GM19324 (cell line): ENCODE measurements around the gene BAIAP2L2.
"Not testable (repeated sequence)": the region's sequence is repeated elsewhere in the genome, so short reads cannot be mapped to it uniquely, and the experiment has no call there.

ENCODE experiments used
- ATAC-seq: cut with Tn5 transposase; IDR thresholded peaks from one replicate; pipeline ENCODE4 v1.9.1; 2021; ENCODE audit warnings: mild to moderate bottlenecking, moderate library complexity; ENCODE audit not compliant: unreplicated experiment, low FRiP score

The BAIAP2L2 gene

DNA sequence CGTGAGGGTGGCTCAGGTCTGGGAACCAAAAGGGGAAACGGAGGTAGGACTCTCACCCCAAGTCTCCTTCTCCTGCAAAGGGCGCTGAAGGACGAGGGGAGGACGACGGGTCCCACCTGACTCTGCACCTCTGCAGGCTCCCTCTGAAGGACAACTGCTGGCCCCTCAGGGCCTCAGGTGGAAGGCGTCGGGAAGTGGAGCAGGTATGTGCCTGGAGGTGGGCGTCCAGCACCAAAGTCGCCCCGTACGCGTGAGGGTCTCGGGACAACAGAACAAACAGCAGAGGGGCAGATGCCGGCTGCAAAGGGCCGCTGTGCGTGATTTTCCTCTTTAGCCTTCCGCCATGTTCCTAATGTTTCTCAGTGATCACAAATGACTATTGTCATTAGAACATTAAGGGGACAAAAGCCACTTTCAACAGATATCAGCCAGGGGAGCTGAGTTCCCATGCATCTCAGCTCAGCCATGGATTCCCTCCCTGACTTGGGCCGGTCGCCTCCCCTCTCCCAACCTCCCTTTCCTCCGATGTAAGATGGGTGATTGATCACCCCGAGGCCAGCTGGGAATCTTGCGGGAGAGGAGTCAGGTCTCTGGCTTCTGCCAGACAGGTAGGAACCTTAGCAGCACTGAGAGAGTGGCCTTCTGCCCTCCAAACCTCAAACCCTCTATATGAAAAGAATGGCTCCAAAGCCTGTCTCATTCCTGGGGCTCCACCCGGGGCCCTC, 27.3 kb downstream of the BAIAP2L2 start:
- ATAC-seq: no peak

DNA sequence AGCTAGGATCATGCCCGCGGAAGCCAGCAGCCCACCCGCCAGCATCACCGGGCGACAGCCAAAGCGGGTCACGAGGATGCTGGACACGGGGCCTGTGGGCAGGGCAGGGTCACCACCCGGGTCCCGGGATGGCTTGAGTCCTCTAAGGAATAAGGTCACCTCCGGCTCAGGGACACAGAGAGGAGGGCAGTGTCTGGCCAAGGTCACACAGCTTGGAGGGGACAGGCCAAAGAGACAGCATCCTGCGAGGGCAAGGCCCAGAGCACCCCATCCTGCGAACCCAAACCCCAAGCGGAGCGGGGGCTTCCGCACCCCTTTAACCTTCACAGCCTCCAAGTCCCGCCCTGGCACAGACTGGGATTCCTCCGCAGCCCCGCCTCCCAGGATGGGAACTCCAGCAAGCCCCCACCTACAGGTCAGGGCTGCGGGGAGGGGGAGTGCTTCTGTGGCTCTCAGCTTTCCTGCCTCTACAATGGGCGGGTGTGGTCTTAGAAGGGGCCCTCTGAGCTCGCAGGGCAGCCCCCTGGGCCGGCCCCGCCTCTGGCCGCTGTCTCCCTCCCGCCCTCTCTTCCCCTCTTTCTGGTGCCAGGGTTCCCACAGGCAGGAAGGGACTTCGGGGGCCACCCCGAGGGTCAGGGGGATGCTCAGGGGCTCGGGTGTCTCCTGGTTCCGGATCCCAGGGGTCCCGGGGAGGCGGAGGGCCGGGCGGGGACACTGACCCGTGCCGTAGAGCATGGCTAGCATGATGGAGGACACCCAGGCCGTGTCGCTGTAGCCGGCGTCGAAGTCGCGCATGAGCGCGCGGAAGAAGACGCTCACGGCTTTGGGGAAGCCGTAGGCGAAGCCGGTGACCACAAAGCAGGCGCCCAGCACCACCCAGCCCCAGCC, 28.3 kb downstream of the BAIAP2L2 start:
- ATAC-seq: no peak

DNA sequence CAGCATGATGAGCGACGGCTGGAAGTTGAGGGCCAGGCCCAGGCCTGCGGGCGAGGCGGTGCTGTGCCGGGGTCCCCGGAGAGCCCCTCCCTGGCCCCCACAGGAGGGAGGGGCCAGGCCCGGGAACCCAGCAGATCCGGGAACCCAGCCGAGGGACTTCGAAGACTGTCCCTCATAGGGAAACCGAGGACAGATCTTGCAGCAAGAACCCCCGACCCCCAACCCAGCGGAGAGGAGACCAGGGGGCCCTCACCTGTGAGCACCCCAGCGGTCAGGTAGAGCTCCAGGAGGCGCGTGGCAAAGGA, 28.9 kb downstream of the BAIAP2L2 start:
- no peak for ATAC-seq

DNA sequence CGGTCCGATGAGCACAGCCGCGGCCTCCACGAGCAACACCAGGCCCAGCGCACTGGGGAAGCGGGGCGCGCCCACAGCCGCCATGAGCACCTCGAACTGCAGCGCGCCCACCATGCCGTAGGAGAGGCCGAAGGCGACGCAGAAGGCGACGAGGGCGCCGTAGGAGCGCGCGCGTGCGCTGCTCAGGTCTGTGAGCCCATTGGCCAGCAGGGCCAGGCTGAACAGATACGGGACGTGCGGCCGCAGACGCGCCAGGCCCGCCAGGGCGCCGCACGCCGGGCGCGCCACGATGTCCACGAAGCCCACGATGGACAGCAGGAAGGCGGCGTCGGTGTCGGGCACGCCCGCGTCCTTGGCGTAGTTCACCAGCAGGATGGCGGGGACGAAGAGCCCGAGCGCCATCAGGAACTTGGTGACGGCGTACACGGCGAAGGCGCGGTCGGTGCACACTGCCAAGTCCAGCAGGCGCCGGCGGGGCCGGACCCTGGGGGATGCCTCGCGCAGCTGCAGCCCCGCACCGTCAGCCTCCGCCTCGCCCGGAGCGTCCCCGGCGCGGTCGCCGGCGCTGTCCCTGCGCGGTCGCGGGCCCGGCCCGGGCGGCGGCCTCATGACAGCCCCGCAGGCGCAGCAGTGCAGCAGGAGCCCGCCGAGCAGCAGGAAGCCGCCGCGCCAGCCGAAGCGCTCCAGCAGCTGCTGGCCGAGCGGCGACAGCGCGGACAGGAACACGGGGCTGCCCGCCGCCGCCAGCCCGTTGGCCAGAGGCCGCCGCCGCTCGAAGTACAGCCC, 29.4 kb downstream of the BAIAP2L2 start:
- no peak for ATAC-seq

GRCh38 chr22:38080474-38080849, 30.0 kb downstream of the BAIAP2L2 start:
- no peak for ATAC-seq

DNA sequence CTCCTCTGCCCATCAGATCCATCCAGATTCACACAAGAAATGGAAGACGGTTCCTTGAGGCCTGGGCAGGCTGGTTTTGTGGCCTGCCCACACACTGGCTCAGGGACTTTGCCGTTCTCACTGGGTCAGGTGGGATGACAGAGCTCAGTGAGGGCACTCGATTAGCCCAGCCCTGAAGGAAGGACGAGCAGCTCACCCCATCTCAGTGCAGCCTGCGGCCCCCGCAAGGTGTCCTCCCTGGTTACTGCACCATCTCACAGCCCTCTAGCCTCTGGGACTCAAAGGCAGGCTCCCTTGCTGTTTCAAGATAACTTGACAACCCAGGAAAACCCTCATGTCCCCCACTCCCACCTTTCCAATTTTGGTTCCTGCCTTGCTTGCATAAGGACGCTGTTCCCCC, 30.7 kb downstream of the BAIAP2L2 start:
- no peak for ATAC-seq

DNA sequence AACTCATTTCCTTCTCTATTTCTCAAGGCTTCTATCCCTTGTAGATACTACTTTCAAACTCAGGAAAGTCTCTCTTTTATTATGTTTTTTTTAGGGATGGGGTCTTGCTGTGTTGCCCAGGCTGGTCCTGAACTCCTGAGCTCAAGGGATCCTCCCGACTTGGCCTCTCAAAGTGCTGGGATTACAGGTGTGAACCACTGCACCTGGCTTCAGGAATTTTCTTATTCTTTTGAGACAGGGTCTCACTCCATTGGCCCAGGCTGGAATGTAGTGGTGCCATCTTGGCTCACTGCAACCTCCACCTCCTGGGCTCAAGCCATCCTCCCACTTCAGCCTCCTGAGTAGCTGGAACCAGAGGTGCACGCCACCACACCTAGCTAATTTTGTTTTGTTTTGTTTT, 31.3 kb downstream of the BAIAP2L2 start:
- ATAC-seq: not testable (repeated sequence)

- no peak for ATAC-seq
These were observed 32.2 kb downstream of the BAIAP2L2 start for GRCh38 chr22:38078046-38078840.

DNA sequence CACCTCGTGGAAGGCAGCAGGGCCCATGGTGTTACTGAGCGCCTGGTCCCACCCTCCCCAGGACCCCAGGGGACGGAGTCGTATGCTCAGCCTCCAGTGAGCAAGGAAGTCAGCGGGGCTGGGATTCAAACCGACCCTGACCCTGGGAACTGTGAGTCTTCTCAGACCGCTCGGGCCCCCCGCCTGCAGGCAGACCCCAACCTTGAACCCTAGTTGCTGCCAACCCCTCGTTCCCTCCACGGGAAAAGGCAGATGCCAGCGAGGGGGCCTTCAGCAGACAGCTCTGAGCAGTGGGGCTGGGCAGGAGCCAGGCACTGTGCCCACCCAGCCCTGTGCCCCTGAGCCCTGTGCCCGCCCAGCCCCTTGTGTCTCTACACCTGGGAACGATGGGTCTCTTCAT, 32.9 kb downstream of the BAIAP2L2 start:
- no peak for ATAC-seq

- ATAC-seq: no peak
These were observed 33.4 kb downstream of the BAIAP2L2 start for GRCh38 chr22:38077096-38077495.

DNA sequence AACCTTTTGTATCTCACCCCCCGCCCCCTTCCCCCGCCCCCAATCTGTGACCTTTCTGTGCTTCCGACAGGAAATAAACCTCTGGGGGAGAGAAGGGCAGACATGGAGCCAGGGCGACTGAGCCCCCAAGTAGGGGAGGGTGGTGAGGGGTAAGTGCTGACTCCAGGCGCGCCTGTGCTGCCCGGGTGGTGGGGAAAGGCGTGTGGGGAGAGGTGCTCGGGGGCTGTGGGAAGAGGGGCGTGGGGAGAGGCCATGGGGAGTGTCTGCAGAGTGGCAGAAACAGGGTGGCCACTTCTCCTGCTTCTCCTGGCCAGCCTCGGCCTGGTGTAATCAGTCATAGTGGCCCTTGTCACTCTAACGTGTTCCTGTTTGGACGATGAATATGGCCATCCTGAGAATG, 34.5 kb downstream of the BAIAP2L2 start:
- ATAC-seq: no peak

DNA sequence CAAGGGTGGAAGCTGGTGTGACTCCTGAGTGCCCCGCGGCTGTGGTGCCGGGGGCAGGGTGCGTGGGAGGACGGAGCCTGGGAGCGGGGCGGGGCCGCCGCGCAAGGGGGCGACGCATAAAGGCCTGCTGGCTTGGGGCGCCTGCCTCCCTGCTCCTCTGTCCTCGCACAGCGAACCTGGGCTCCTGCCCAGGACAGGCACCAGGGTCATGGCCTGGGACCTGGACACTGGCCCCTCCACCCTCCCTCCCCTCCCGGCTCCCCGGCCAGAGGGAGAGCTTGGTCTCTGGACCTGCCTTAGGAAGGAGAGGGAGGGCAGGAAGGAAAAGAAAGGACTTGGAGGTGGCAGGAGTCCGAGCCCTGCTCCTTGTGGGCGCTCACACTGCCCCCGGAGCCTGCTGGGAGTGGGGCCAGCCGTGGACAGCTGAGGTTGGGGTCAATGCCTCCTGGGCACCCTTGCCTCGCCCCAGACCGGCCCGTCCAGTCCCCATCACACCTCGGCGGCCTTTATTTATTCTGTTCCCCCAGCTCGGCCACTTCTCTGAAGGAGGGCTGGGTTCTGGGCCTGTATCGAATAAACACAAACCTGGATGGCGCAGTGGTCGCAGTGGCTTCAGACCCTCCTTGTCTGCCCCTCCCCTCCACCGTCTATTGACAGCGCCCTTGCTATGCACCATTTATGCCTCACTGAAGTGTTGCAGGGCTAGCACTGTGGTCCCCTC, 35.2 kb downstream of the BAIAP2L2 start:
- ATAC-seq: no peak

DNA sequence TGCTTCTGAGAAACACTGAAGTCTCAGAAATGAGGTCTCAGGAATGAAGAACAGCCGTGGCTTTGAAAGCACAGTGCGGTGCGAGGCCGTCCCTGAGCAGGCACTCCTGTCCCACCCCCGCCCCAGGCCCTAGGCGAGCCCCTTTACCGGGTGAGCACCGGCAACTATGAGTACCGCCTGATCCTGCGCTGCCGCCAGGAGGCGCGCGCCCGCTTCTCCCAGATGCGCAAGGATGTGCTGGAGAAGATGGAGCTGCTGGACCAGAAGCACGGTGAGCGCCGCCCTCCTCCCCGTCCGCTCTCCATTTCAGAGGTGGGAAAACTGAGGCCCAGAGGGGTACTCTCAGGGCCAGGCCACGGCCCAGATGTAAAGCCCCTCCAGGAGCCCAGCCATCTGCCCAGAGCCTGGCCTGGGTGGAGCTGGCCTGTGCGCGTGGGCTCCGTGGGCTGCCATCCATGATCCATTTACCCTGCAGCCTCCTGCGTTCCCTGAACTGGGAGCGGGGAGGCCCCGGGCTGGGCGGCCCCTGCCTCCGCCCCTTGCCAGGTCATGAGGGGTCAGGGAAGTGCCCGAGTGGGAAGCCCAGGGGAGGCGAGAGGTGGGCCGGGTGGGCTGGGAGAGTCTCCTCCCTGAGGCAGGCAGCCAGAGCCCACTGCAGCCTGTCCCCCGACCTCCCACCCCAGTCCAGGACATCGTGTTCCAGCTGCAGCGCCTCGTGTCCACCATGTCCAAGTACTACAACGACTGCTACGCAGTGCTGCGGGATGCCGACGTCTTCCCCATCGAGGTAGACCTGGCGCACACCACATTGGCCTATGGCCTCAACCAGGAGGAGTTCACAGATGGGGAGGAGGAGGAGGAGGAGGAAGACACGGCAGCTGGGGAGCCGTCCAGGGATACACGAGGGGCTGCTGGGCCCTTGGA, 36.0 kb downstream of the BAIAP2L2 start:
- ATAC-seq: no peak

DNA sequence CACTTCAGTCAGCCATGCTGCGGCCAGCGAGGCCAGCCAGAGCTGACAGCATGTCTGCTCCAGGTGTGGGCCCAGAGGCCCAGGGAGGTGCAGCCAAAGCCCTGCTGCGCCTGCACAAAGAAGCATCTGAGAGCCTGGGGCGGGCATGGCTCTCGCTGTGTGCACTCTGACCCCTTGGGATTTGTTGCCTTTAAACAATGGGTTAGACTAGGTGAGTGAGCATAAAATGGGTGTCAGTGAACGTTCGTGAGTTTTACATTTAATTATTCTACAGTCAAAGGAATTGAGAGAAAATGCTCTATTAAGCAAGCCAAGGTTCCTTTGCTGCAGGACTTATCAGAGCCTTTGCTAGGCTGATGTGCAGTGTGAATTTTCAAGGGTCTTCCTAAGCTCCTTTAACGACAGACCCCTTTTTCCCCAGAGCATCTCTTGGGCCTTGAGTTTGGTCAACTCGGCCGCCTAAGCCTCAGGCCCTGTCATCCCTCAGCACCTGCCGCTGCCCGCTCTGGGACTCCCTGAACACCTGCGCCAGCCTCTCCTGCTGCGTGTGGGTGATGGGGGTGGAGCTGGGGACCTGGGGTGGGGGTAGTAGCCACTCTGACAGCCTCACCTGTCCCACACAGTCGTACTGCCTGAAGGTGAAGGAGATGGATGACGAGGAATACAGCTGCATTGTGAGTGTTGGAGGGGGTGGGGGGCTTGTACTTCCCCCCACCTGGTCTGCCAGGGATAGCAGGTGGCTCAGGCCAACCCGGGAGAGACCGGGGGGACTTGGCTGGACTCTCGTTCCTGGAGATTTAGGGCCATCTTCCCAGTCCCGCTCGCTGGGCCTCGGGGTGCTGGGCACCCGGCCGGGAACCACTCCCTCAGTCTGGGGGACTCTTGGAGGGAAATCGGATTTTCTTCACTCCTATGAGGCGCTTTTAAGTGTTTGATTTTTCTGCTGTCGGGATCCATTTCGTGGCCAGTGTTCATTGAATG, 37.0 kb downstream of the BAIAP2L2 start:
- ATAC-seq: no peak

- ATAC-seq: no peak
These were observed 37.9 kb downstream of the BAIAP2L2 start for GRCh38 chr22:38072322-38073149.

DNA sequence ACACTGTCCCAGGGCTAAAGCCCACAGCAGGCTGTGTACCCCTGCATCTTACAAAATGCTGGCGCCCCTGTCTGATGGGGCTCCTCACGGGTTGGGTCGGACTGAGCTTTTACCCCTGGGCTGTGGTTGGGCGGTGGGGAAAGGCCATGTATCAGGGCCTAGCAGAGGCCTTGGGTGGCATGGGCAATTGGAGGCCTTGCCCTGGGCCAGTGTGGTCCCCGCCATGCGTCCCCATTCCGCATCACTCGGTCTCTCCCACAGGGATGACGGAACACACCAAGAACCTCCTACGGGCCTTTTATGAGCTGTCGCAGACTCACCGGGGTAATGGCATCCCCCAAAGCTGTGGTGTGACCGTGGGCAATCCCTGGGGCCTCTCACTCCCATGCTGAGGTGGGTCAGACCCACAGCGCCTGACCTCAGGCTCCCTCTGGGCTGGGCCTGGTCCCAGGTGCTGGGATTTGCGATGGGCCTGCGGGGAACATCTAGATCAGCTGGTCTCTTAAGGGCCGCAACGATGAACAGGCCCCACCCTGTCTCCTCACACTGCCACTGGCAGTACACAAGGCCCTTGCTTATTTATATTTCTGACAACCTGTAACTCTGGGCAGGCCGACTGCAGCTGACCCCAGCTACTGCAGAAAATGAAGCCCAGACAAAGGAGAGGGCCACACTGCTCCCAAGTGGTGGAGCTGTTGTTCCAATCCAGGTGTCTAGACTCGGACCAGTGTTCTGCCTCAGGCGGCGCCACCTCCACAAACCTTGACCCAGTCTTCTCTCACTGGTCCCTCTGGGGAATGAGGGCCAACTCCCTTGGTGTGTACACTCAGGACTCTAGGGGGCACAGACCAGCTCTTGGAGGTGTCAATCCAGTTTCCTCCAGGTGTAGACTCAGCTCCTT, 38.8 kb downstream of the BAIAP2L2 start:
- ATAC-seq: no peak
